Gastrocnemius medialis (tissue), 4 donors: ENCODE data around the gene SGMS1. TPM values are rescaled to one million over a fixed set of nuclear protein-coding genes. Genes with fewer than 3 reads are reported as not detected.

Source experiments
- ATAC-seq, 2 donors: fragments of 150-250 bp; one replicate each; pipeline ENCODE4 v1.9.1; 2016
- DNase-seq, 2 donors: peaks; one replicate each; pipeline ENCODE4 v3.0.0-alpha.2; 2019
- H3K27ac ChIP-seq, 4 donors: fragments of 200-600 bp; sonication (generic); 1 replicate in 1 of 4; 2 replicates in 3 of 4; pipeline ENCODE4 v1.5.1; 2016 to 2018; ENCODE audit warnings: mild to moderate bottlenecking in 2 of 4, moderate library complexity in 1 of 4
- H3K27me3 ChIP-seq, 3 donors: fragments of 200-600 bp; sonication (generic) in 2 of 3; 1 replicate in 1 of 3; 2 replicates in 2 of 3; pipeline versions ENCODE4 v1.5.1 to v1.6.0; 2016 to 2019; ENCODE audit warnings: mild to moderate bottlenecking in 1 of 3, moderate library complexity in 1 of 3
- H3K36me3 ChIP-seq, 2 donors: fragments of 200-600 bp; sonication (generic) in 1 of 2; one replicate each; pipeline ENCODE4 v1.5.1; 2017 to 2018
- H3K4me1 ChIP-seq, 2 donors: fragments of 200-600 bp; sonication (generic) in 1 of 2; one replicate each; pipeline ENCODE4 v1.5.1; 2016 to 2017; ENCODE audit warnings: mild to moderate bottlenecking in 2 of 2
- H3K4me3 ChIP-seq, 4 donors: fragments of 200-600 bp; sonication (generic) in 3 of 4; 1 replicate in 1 of 4; 2 replicates in 3 of 4; pipeline ENCODE4 v1.5.1; 2016 to 2019; ENCODE audit warnings: mild to moderate bottlenecking in 2 of 4
- H3K9me3 ChIP-seq, 3 donors: fragments of 200-600 bp; sonication (generic) in 2 of 3; 1 replicate in 1 of 3; 2 replicates in 2 of 3; pipeline ENCODE4 v1.5.1; 2016 to 2019
- CTCF ChIP-seq, 5 experiments: fragments of 450-650 bp in 3 of 5; fragments of 200-600 bp in 2 of 5; sonication (generic) in 2 of 5; IDR thresholded peaks in 4 of 5; conservative IDR thresholded peaks in 1 of 5; 1 replicate in 4 of 5; 2 replicates in 1 of 5; pipeline ENCODE4 v1.5.1; 2016 to 2019; ENCODE audit warnings: antibody characterized with exemption in 5 of 5, mild to moderate bottlenecking in 3 of 5, moderate library complexity in 3 of 5
- POLR2A ChIP-seq, 2 donors: fragments of 450-650 bp; IDR thresholded peaks; one replicate each; pipeline ENCODE4 v1.6.1; 2017; ENCODE audit warnings: antibody characterized with exemption in 2 of 2, mild to moderate bottlenecking in 2 of 2, moderate library complexity in 2 of 2
- in situ Hi-C, 4 donors: fragments of 200-750 bp; cut with MboI; loops; one replicate each; pipeline versions ENCODE4 v1.15.0 to v1.8.0; 2017; ENCODE audit warnings: low sequenced_read_pairs in 4 of 4
- intact Hi-C: fragments of 100-400 bp; cut with DNase I; formaldehyde crosslinking; loops from one replicate; pipeline ENCODE4 v1.15.1; 2023; ENCODE audit warnings: low total_unique reads
- total RNA-seq, 4 donors: library from RNA; depleted of rRNA; stranded (reverse); fragments of >200 nt; gene quantifications; one replicate each; pipeline versions ENCODE4 v1.1.0 to v1.2.3, GENCODE V29; 2016

The SGMS1 gene
- total RNA-seq, 4 donors from 2014 or later: 17.6 to 30.7 (median 25.0) TPM

- Histone ChIP-seq H3K27me3 (no peaks in the 10 kb centered on the region), H3K27ac (no peak overlapping the region), H3K4me1 (peaks cover 46 to 56% of the 10 kb centered on the region in 2 donors), H3K4me3 (no peak overlapping the region), H3K36me3 (no peaks in the 10 kb centered on the region), H3K9me3 (no peaks in the 10 kb centered on the region)
- intact Hi-C loops: no loop called here
- in situ Hi-C loops: no loop called here
- DNase-seq (no peak), ATAC-seq (no peak)
- no peak for TF ChIP-seq POLR2A (IDR thresholded peaks at IDR 0.05)
- TF ChIP-seq CTCF (IDR thresholded peaks at IDR 0.05 in 4 of 5, conservative IDR thresholded peaks at IDR 0.05 in 1 of 5): no peak
Observed at GRCh38 chr10:50467209-50467608, 156.5 kb downstream of the SGMS1 start.

- peak; percentile 28 to 41 for DNase-seq
- Histone ChIP-seq H3K36me3 (peaks cover 0 to 11% of the 10 kb centered on the region in 2 donors), H3K9me3 (no peaks in the 10 kb centered on the region), H3K27ac (peak overlapping the region in 3 of 4 donors; percentile 5 to 32 (median 17)), H3K27me3 (no peaks in the 10 kb centered on the region), H3K4me1 (peaks cover 33 to 36% of the 10 kb centered on the region in 2 donors), H3K4me3 (no peak overlapping the region)
- intact Hi-C loops: no loop called here
- in situ Hi-C loops: no loop called here
- TF ChIP-seq POLR2A (IDR thresholded peaks at IDR 0.05): no peak
- no peak for TF ChIP-seq CTCF (IDR thresholded peaks at IDR 0.05 in 4 of 5, conservative IDR thresholded peaks at IDR 0.05 in 1 of 5)
- peak; percentile 93 to 98 for ATAC-seq
Observed at GRCh38 chr10:50464004-50464409, 159.7 kb downstream of the SGMS1 start.

- ATAC-seq (no peak), DNase-seq (no peak)
- Histone ChIP-seq H3K9me3 (no peaks in the 10 kb centered on the region), H3K4me1 (peaks cover 23 to 32% of the 10 kb centered on the region in 2 donors), H3K27me3 (no peaks in the 10 kb centered on the region), H3K4me3 (no peak overlapping the region), H3K27ac (no peak overlapping the region), H3K36me3 (peaks cover 0 to 11% of the 10 kb centered on the region in 2 donors)
- in situ Hi-C loops: no loop called here
- no peak for TF ChIP-seq CTCF (IDR thresholded peaks at IDR 0.05 in 4 of 5, conservative IDR thresholded peaks at IDR 0.05 in 1 of 5)
- TF ChIP-seq POLR2A (IDR thresholded peaks at IDR 0.05): no peak
- intact Hi-C loops: no loop called here
Observed at GRCh38 chr10:50461834-50462233, 161.9 kb downstream of the SGMS1 start.

GRCh38 chr10:50461123-50461522 lies 162.6 kb downstream of the SGMS1 start:
- Histone ChIP-seq H3K27me3 (no peaks in the 10 kb centered on the region), H3K9me3 (no peaks in the 10 kb centered on the region), H3K36me3 (peaks cover 0 to 11% of the 10 kb centered on the region in 2 donors), H3K4me1 (peaks cover 23 to 31% of the 10 kb centered on the region in 2 donors), H3K4me3 (no peak overlapping the region), H3K27ac (no peak overlapping the region)
- intact Hi-C loops: no loop called here
- in situ Hi-C loops: no loop called here
- ATAC-seq: no peak
- DNase-seq: no peak
- TF ChIP-seq CTCF (IDR thresholded peaks at IDR 0.05 in 4 of 5, conservative IDR thresholded peaks at IDR 0.05 in 1 of 5): no peak

GRCh38 chr10:50456719-50457118 lies 167.0 kb downstream of the SGMS1 start:
- Histone ChIP-seq H3K9me3 (no peaks in the 10 kb centered on the region), H3K4me3 (no peak overlapping the region), H3K27ac (no peak overlapping the region), H3K36me3 (peaks cover 0 to 11% of the 10 kb centered on the region in 2 donors), H3K27me3 (no peaks in the 10 kb centered on the region), H3K4me1 (peaks cover 0 to 2% of the 10 kb centered on the region in 2 donors)
- intact Hi-C loops: no loop called here
- no peak for TF ChIP-seq POLR2A (IDR thresholded peaks at IDR 0.05)
- no peak for TF ChIP-seq CTCF (IDR thresholded peaks at IDR 0.05 in 4 of 5, conservative IDR thresholded peaks at IDR 0.05 in 1 of 5)
- in situ Hi-C loops: no loop called here
- ATAC-seq (no peak), DNase-seq (no peak)
